Measurements from ENCODE around the gene CXADR.

The CXADR gene

DNA sequence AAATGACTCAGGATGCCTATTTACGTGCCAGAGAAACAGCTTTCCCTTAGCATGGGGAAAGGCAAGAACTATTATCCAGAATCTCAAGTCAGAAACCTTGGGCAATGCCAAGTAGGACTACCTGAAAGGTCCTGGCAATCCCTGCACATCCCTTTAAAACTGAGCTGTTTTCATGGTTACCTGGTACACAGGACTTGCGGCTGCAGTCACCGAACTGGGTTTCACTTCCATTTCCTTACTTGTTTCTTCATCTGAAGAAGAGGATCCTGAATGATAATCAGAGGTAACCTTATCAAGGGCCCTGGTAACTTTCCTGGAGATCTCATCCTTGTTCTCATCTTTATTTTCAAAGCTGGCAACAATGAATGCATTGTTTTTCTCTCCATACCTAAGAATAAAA, 85.6 kb downstream of the CXADR start:
- H3K4me2 ChIP-seq (ENCODE audit: low read length): no peak overlapping the region
- no peak overlapping the region for H3K4me3 ChIP-seq (ENCODE audit: low read length)
- no peaks in the 10 kb centered on the region for H3K4me1 ChIP-seq (ENCODE audit: control insufficient read depth, low read length)
- H3K27ac ChIP-seq (ENCODE audit: low read depth, low read length): no peak overlapping the region
- H3K27me3 ChIP-seq (ENCODE audit: control insufficient read depth, low read length): no peaks in the 10 kb centered on the region
- H3F3A ChIP-seq (ENCODE audit: control insufficient read depth, insufficient read depth): no peaks in the 10 kb centered on the region
- TF ChIP-seq, protein P1, sequence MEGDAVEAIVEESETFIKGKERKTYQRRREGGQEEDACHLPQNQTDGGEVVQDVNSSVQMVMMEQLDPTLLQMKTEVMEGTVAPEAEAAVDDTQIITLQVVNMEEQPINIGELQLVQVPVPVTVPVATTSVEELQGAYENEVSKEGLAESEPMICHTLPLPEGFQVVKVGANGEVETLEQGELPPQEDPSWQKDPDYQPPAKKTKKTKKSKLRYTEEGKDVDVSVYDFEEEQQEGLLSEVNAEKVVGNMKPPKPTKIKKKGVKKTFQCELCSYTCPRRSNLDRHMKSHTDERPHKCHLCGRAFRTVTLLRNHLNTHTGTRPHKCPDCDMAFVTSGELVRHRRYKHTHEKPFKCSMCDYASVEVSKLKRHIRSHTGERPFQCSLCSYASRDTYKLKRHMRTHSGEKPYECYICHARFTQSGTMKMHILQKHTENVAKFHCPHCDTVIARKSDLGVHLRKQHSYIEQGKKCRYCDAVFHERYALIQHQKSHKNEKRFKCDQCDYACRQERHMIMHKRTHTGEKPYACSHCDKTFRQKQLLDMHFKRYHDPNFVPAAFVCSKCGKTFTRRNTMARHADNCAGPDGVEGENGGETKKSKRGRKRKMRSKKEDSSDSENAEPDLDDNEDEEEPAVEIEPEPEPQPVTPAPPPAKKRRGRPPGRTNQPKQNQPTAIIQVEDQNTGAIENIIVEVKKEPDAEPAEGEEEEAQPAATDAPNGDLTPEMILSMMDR (IDR thresholded peaks at IDR 0.05; ENCODE audit: low read depth, low read length, poor library complexity, severe bottlenecking): no peak
- TF ChIP-seq EZH2phosphoT487 (IDR thresholded peaks at IDR 0.05; ENCODE audit: borderline replicate concordance, low read length): no peak
- peaks cover 99% of the 10 kb centered on the region for H3K36me3 ChIP-seq (ENCODE audit: control insufficient read depth, low read length)
- no peaks in the 10 kb centered on the region for H4K20me1 ChIP-seq (ENCODE audit: control insufficient read depth, insufficient read depth, low read depth, low read length)
- H3K79me2 ChIP-seq (ENCODE audit: control insufficient read depth, low read length): peaks cover 26% of the 10 kb centered on the region
- H3K9me2 ChIP-seq (replicated peaks; ENCODE audit: control insufficient read depth, low read length): no peaks in the 10 kb centered on the region
- no peaks in the 10 kb centered on the region for H3K9me3 ChIP-seq (ENCODE audit: control insufficient read depth, insufficient read depth, low read length)

DNA sequence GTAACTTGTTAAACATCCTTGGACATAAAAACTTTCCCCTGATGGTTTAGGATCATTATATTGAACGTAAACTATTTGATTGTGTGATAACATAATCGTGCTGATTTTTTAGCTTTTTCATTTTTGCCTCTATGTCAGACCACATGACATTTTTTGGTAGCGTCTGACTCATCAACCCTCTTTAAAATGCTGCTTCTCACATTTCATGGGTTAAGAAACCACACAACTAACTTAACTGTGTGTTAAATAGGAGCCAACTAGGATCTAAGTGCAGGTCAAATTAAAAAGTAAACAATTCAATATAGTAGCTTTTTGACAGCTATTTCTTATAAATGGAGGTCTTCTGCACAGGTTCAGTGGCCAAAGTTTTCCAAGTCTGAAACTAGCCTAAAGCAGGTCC, 90.0 kb downstream of the CXADR start:
- Histone ChIP-seq H3K36me3 (ENCODE audit: control insufficient read depth, low read length) (peaks cover 98% of the 10 kb centered on the region), H3K9me3 (ENCODE audit: control insufficient read depth, insufficient read depth, low read length) (no peaks in the 10 kb centered on the region), H3K27me3 (ENCODE audit: control insufficient read depth, low read length) (no peaks in the 10 kb centered on the region), H3K4me2 (ENCODE audit: low read length) (no peak overlapping the region), H3K27ac (ENCODE audit: low read depth, low read length) (no peak overlapping the region), H3K9me2 (replicated peaks; ENCODE audit: control insufficient read depth, low read length) (no peaks in the 10 kb centered on the region), H3K79me2 (ENCODE audit: control insufficient read depth, low read length) (peaks cover 63% of the 10 kb centered on the region), H4K20me1 (ENCODE audit: control insufficient read depth, insufficient read depth, low read depth, low read length) (peaks cover 3% of the 10 kb centered on the region; the same call in 1 of the 2 replicates), H3K4me3 (ENCODE audit: low read length) (no peak overlapping the region), H3F3A (ENCODE audit: control insufficient read depth, insufficient read depth) (no peaks in the 10 kb centered on the region; the same call in 1 of the 2 replicates), H3K4me1 (ENCODE audit: control insufficient read depth, low read length) (no peaks in the 10 kb centered on the region)
- TF ChIP-seq EZH2phosphoT487 (IDR thresholded peaks at IDR 0.05; ENCODE audit: borderline replicate concordance, low read length): no peak
- TF ChIP-seq, protein P1 (IDR thresholded peaks at IDR 0.05; ENCODE audit: low read depth, low read length, poor library complexity, severe bottlenecking): no peak

- Histone ChIP-seq H3K9me3 (ENCODE audit: control insufficient read depth, insufficient read depth, low read length) (no peaks in the 10 kb centered on the region), H3K4me3 (ENCODE audit: low read length) (no peak overlapping the region), H3K4me1 (ENCODE audit: control insufficient read depth, low read length) (peaks cover 17% of the 10 kb centered on the region), H3K4me2 (ENCODE audit: low read length) (no peak overlapping the region), H3K27me3 (ENCODE audit: control insufficient read depth, low read length) (no peaks in the 10 kb centered on the region), H3K9me2 (replicated peaks; ENCODE audit: control insufficient read depth, low read length) (no peaks in the 10 kb centered on the region), H4K20me1 (ENCODE audit: control insufficient read depth, insufficient read depth, low read depth, low read length) (peaks cover 29% of the 10 kb centered on the region), H3K27ac (ENCODE audit: low read depth, low read length) (no peak overlapping the region), H3K36me3 (ENCODE audit: control insufficient read depth, low read length) (peaks cover 94% of the 10 kb centered on the region), H3K79me2 (ENCODE audit: control insufficient read depth, low read length) (peaks cover 92% of the 10 kb centered on the region), H3F3A (ENCODE audit: control insufficient read depth, insufficient read depth) (no peaks in the 10 kb centered on the region; the same call in 1 of the 2 replicates)
- TF ChIP-seq, protein P1 (IDR thresholded peaks at IDR 0.05; ENCODE audit: low read depth, low read length, poor library complexity, severe bottlenecking): no peak
- TF ChIP-seq EZH2phosphoT487 (IDR thresholded peaks at IDR 0.05; ENCODE audit: borderline replicate concordance, low read length): no peak
Observed at GRCh38 chr21:17607684-17608083, 94.8 kb downstream of the CXADR start.

All from DOHH2 (cell line).